ENCODE results near the gene CHKA.
"Not testable (repeated sequence)": the region's sequence is repeated elsewhere in the genome, so short reads cannot be mapped to it uniquely, and the experiment has no call there.

The CHKA gene

GRCh38 chr11:68115285-68115684 lies 5.9 kb downstream of the CHKA start:
- DNase-seq (ENCODE audit: low spot score) = no peak

- DNase-seq (ENCODE audit: low spot score) = no peak
These were observed 7.2 kb downstream of the CHKA start for GRCh38 chr11:68113986-68114385.

- no peak for DNase-seq (ENCODE audit: low spot score)
These were observed 13.5 kb downstream of the CHKA start for GRCh38 chr11:68107689-68108088.

- no peak for DNase-seq (ENCODE audit: low spot score)
These were observed 14.8 kb downstream of the CHKA start for GRCh38 chr11:68106165-68106940.

GRCh38 chr11:68099474-68100405 lies 21.4 kb downstream of the CHKA start:
- no peak for DNase-seq (ENCODE audit: low spot score)

GRCh38 chr11:68099057-68099456 lies 22.1 kb downstream of the CHKA start:
- DNase-seq (ENCODE audit: low spot score) = no peak

- no peak for DNase-seq (ENCODE audit: low spot score)
These were observed 24.2 kb downstream of the CHKA start for GRCh38 chr11:68096962-68097361.

- no peak for DNase-seq (ENCODE audit: low spot score)
These were observed 27.6 kb downstream of the CHKA start for GRCh38 chr11:68093565-68093964.

GRCh38 chr11:68092946-68093345 lies 28.2 kb downstream of the CHKA start:
- not testable (repeated sequence) for DNase-seq (ENCODE audit: low spot score)

- DNase-seq (ENCODE audit: low spot score) = no peak
These were observed 28.8 kb downstream of the CHKA start for GRCh38 chr11:68092411-68092810.

GRCh38 chr11:68090706-68091105 lies 30.5 kb downstream of the CHKA start:
- no peak for DNase-seq (ENCODE audit: low spot score)

- DNase-seq (ENCODE audit: low spot score) = no peak
These were observed 30.9 kb downstream of the CHKA start for GRCh38 chr11:68090287-68090686.

GRCh38 chr11:68089679-68090078 lies 31.5 kb downstream of the CHKA start:
- no peak for DNase-seq (ENCODE audit: low spot score)

- DNase-seq (ENCODE audit: low spot score) = no peak
These were observed 37.7 kb downstream of the CHKA start for GRCh38 chr11:68083517-68083916.

GRCh38 chr11:68082481-68082880 lies 38.7 kb downstream of the CHKA start:
- no peak for DNase-seq (ENCODE audit: low spot score)

- DNase-seq (ENCODE audit: low spot score) = no peak
These were observed 39.5 kb downstream of the CHKA start for GRCh38 chr11:68081691-68082090.

- no peak for DNase-seq (ENCODE audit: low spot score)
These were observed 40.3 kb downstream of the CHKA start for GRCh38 chr11:68080860-68081259.

GRCh38 chr11:68077617-68078582 lies 43.3 kb downstream of the CHKA start:
- no peak for DNase-seq (ENCODE audit: low spot score)

GRCh38 chr11:68076371-68077042 lies 44.7 kb downstream of the CHKA start:
- no peak for DNase-seq (ENCODE audit: low spot score)

GRCh38 chr11:68074584-68075352 lies 46.4 kb downstream of the CHKA start:
- DNase-seq (ENCODE audit: low spot score) = no peak
